HEK293 (cell line): ENCODE results near the gene SHOC2.

Experiments
- GLI4 ChIP-seq: fragments of 450-650 bp; formaldehyde crosslinking; IDR thresholded peaks from 2 replicates; pipeline ENCODE4 v1.5.1; 2016; ENCODE audit warnings: missing biosample characterization, missing genetic modification characterization
- HIC1 ChIP-seq: fragments of 450-650 bp; formaldehyde crosslinking; IDR thresholded peaks from 2 replicates; pipeline ENCODE4 v1.5.1; 2016; ENCODE audit warnings: missing biosample characterization, missing genetic modification characterization
- KLF1 ChIP-seq: fragments of 450-650 bp; formaldehyde crosslinking; IDR thresholded peaks from 2 replicates; pipeline ENCODE4 v1.5.1; 2016; ENCODE audit warnings: missing biosample characterization, missing genetic modification characterization
- KLF8 ChIP-seq: fragments of 450-650 bp; formaldehyde crosslinking; IDR thresholded peaks from 2 replicates; pipeline ENCODE4 v1.5.1; 2016; ENCODE audit warnings: missing biosample characterization, missing genetic modification characterization
- PRDM6 ChIP-seq: fragments of 450-650 bp; formaldehyde crosslinking; IDR thresholded peaks from 2 replicates; pipeline ENCODE4 v1.5.1; 2017; ENCODE audit warnings: missing biosample characterization, missing genetic modification characterization
- ZBTB1 ChIP-seq: fragments of 450-650 bp; formaldehyde crosslinking; IDR thresholded peaks from 2 replicates; pipeline ENCODE4 v1.5.1; 2016; ENCODE audit warnings: missing biosample characterization, missing genetic modification characterization
- ZBTB20 ChIP-seq: fragments of 450-650 bp; formaldehyde crosslinking; IDR thresholded peaks from 2 replicates; pipeline ENCODE4 v1.5.1; 2016; ENCODE audit warnings: missing biosample characterization, missing genetic modification characterization
- ZFP3 ChIP-seq: fragments of 450-650 bp; formaldehyde crosslinking; IDR thresholded peaks from 2 replicates; pipeline ENCODE4 v1.5.1; 2016; ENCODE audit warnings: low read depth, missing biosample characterization, missing genetic modification characterization
- ZNF155 ChIP-seq: fragments of 450-650 bp; formaldehyde crosslinking; IDR thresholded peaks from 2 replicates; pipeline ENCODE4 v1.5.1; 2016; ENCODE audit warnings: missing biosample characterization, missing genetic modification characterization
- ZNF280C ChIP-seq: fragments of 450-650 bp; formaldehyde crosslinking; IDR thresholded peaks from 2 replicates; pipeline ENCODE4 v1.5.1; 2016; ENCODE audit warnings: missing biosample characterization, missing genetic modification characterization
- ZNF335 ChIP-seq: fragments of 450-650 bp; formaldehyde crosslinking; conservative IDR thresholded peaks from 2 replicates; pipeline ENCODE4 v1.5.1; 2016; ENCODE audit warnings: missing biosample characterization, missing genetic modification characterization
- ZNF433 ChIP-seq: fragments of 450-650 bp; formaldehyde crosslinking; IDR thresholded peaks from 2 replicates; pipeline ENCODE4 v1.5.1; 2016; ENCODE audit warnings: missing biosample characterization, missing genetic modification characterization, low read depth
- ZNF48 ChIP-seq: fragments of 450-650 bp; formaldehyde crosslinking; IDR thresholded peaks from 2 replicates; pipeline ENCODE4 v1.5.1; 2016; ENCODE audit warnings: missing biosample characterization, missing genetic modification characterization
- ZNF514 ChIP-seq: fragments of 450-650 bp; formaldehyde crosslinking; IDR thresholded peaks from 2 replicates; pipeline ENCODE4 v1.5.1; 2016; ENCODE audit warnings: missing biosample characterization, missing genetic modification characterization
- ZNF530 ChIP-seq: fragments of 450-650 bp; formaldehyde crosslinking; IDR thresholded peaks from 2 replicates; pipeline ENCODE4 v1.5.1; 2016; ENCODE audit warnings: low read depth, missing biosample characterization, missing genetic modification characterization
- ZNF596 ChIP-seq: fragments of 450-650 bp; IDR thresholded peaks from 2 replicates; pipeline ENCODE4 v1.5.0; 2018; ENCODE audit warnings: missing biosample characterization, mild to moderate bottlenecking, missing genetic modification characterization, moderate library complexity
- ZNF624 ChIP-seq: fragments of 450-650 bp; formaldehyde crosslinking; IDR thresholded peaks from 2 replicates; pipeline ENCODE4 v1.5.1; 2017; ENCODE audit warnings: missing biosample characterization, missing genetic modification characterization
- ZNF626 ChIP-seq: fragments of 450-650 bp; sonication (Bioruptor Pico); formaldehyde crosslinking; IDR thresholded peaks from 2 replicates; pipeline ENCODE4 v1.5.1; 2018; ENCODE audit warnings: missing biosample characterization, missing genetic modification characterization, inconsistent platforms
- ZNF654 ChIP-seq: fragments of 450-650 bp; formaldehyde crosslinking; IDR thresholded peaks from 2 replicates; pipeline ENCODE4 v1.5.1; 2016; ENCODE audit warnings: low read depth, missing biosample characterization, missing genetic modification characterization
- ZNF792 ChIP-seq: fragments of 450-650 bp; formaldehyde crosslinking; IDR thresholded peaks from 2 replicates; pipeline ENCODE4 v1.5.1; 2016; ENCODE audit warnings: missing biosample characterization, missing genetic modification characterization
- ZSCAN16 ChIP-seq: fragments of 450-650 bp; formaldehyde crosslinking; IDR thresholded peaks from 2 replicates; pipeline ENCODE4 v1.5.1; 2016; ENCODE audit warnings: missing biosample characterization, missing genetic modification characterization
- ZSCAN4 ChIP-seq: fragments of 450-650 bp; formaldehyde crosslinking; IDR thresholded peaks from 2 replicates; pipeline ENCODE4 v1.5.1; 2017; ENCODE audit warnings: missing biosample characterization, missing genetic modification characterization
- TF ChIP-seq, protein P1 (sequence below): fragments of 450-650 bp; formaldehyde crosslinking; IDR thresholded peaks from 2 replicates; pipeline ENCODE4 v1.5.1; 2016; ENCODE audit warnings: missing biosample characterization, missing genetic modification characterization
- TF ChIP-seq, protein P2 (sequence below): fragments of 450-650 bp; formaldehyde crosslinking; IDR thresholded peaks from 2 replicates; pipeline ENCODE4 v1.5.1; 2016; ENCODE audit warnings: missing biosample characterization, missing genetic modification characterization
- TF ChIP-seq, protein P3 (sequence below): fragments of 450-650 bp; formaldehyde crosslinking; IDR thresholded peaks from 2 replicates; pipeline ENCODE4 v1.5.1; 2017; ENCODE audit warnings: missing biosample characterization, missing genetic modification characterization

SHOC2 gene

DNA sequence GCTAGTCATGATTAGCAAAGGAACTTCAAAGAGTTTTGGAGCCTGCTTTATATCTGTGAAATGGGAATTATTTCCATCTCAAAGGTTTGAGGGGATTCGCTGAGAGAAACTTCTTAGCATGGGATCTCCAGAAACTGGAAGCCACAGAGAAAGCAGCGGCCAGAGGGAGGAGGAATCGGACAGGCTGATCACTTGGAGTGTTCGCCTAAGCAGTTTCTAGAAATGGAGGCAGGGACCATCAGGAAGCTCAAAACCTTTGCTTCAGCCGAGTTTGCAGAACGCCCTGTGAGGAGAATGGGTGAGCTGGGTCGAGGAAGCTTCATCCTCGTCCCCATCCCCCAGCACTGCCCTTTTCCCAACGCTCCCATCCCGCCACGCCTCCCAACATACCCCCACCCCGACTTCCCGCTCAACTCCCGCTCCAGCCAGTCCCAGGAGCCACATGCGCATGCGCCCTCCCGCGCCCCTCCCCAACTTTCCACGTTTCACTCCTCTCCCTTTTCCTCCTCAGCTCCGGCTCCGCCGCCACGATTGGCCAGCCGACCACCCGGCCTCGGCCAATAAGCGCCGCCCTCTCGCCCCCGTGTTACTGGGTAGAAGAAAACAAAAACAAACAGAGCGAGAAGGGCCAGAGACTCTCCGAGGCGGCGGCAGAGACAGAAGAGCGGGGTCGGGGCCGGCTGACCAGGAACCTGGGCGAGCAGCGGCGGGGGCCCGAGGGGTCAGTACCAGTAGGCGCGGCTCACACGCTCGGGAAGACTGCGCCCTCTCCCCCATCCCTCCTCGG lies 47.9 kb upstream of the SHOC2 start, which contains the start of gene PDCD4 (continued):
- TF ChIP-seq PRDM6: no peak
- no peak for TF ChIP-seq ZBTB1 (tag by site-specific recombination)
- TF ChIP-seq, protein P1, sequence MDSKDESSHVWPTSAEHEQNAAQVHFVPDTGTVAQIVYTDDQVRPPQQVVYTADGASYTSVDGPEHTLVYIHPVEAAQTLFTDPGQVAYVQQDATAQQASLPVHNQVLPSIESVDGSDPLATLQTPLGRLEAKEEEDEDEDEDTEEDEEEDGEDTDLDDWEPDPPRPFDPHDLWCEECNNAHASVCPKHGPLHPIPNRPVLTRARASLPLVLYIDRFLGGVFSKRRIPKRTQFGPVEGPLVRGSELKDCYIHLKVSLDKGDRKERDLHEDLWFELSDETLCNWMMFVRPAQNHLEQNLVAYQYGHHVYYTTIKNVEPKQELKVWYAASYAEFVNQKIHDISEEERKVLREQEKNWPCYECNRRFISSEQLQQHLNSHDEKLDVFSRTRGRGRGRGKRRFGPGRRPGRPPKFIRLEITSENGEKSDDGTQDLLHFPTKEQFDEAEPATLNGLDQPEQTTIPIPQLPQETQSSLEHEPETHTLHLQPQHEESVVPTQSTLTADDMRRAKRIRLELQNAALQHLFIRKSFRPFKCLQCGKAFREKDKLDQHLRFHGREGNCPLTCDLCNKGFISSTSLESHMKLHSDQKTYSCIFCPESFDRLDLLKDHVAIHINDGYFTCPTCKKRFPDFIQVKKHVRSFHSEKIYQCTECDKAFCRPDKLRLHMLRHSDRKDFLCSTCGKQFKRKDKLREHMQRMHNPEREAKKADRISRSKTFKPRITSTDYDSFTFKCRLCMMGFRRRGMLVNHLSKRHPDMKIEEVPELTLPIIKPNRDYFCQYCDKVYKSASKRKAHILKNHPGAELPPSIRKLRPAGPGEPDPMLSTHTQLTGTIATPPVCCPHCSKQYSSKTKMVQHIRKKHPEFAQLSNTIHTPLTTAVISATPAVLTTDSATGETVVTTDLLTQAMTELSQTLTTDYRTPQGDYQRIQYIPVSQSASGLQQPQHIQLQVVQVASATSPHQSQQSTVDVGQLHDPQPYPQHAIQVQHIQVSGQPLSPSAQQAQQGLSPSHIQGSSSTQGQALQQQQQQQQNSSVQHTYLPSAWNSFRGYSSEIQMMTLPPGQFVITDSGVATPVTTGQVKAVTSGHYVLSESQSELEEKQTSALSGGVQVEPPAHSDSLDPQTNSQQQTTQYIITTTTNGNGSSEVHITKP (tag by site-specific recombination): peak; percentile 67
- TF ChIP-seq ZNF280C (tag by site-specific recombination): no peak
- TF ChIP-seq ZNF530 (tag by site-specific recombination): no peak
- TF ChIP-seq ZNF48 (tag by site-specific recombination): no peak
- no peak; the same call in 1 of the 2 replicates for TF ChIP-seq KLF1 (tag by site-specific recombination)
- TF ChIP-seq HIC1: no peak
- no peak for TF ChIP-seq ZSCAN4 (tag by site-specific recombination)
- TF ChIP-seq GLI4 (tag by site-specific recombination): no peak
- no peak for TF ChIP-seq ZSCAN16 (tag by site-specific recombination)
- TF ChIP-seq ZNF596 (tag by site-specific recombination): peak; percentile 66
- TF ChIP-seq ZNF335: no peak
- TF ChIP-seq, protein P2, sequence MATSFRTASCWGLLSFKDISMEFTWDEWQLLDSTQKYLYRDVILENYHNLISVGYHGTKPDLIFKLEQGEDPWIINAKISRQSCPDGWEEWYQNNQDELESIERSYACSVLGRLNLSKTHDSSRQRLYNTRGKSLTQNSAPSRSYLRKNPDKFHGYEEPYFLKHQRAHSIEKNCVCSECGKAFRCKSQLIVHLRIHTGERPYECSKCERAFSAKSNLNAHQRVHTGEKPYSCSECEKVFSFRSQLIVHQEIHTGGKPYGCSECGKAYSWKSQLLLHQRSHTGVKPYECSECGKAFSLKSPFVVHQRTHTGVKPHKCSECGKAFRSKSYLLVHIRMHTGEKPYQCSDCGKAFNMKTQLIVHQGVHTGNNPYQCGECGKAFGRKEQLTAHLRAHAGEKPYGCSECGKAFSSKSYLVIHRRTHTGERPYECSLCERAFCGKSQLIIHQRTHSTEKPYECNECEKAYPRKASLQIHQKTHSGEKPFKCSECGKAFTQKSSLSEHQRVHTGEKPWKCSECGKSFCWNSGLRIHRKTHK (tag by site-specific recombination): no peak
- TF ChIP-seq ZNF792 (tag by site-specific recombination): no peak
- TF ChIP-seq ZFP3 (tag by site-specific recombination): no peak
- no peak for TF ChIP-seq ZNF514 (tag by site-specific recombination)
- TF ChIP-seq, protein P3, sequence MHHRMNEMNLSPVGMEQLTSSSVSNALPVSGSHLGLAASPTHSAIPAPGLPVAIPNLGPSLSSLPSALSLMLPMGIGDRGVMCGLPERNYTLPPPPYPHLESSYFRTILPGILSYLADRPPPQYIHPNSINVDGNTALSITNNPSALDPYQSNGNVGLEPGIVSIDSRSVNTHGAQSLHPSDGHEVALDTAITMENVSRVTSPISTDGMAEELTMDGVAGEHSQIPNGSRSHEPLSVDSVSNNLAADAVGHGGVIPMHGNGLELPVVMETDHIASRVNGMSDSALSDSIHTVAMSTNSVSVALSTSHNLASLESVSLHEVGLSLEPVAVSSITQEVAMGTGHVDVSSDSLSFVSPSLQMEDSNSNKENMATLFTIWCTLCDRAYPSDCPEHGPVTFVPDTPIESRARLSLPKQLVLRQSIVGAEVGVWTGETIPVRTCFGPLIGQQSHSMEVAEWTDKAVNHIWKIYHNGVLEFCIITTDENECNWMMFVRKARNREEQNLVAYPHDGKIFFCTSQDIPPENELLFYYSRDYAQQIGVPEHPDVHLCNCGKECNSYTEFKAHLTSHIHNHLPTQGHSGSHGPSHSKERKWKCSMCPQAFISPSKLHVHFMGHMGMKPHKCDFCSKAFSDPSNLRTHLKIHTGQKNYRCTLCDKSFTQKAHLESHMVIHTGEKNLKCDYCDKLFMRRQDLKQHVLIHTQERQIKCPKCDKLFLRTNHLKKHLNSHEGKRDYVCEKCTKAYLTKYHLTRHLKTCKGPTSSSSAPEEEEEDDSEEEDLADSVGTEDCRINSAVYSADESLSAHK: peak; percentile 82
- peak; percentile 48 for TF ChIP-seq KLF8
- TF ChIP-seq ZBTB20 (tag by site-specific recombination): no peak
- no peak for TF ChIP-seq ZNF654 (tag by site-specific recombination)
- TF ChIP-seq ZNF624 (tag by site-specific recombination): no peak
- TF ChIP-seq ZNF626: no peak
- no peak for TF ChIP-seq ZNF155 (tag by site-specific recombination)
- no peak for TF ChIP-seq ZNF433
